GM12874 (cell line): Measurements from ENCODE around the gene LHFPL6.

Source experiments
- TF ChIP-seq, protein P1 (sequence below): IDR thresholded peaks from 2 replicates; pipeline ENCODE4 v1.5.1; 2011; ENCODE audit warnings: low read depth, mild to moderate bottlenecking, control low read depth, low read length, moderate library complexity; ENCODE audit not compliant: insufficient read depth

Gene LHFPL6

DNA sequence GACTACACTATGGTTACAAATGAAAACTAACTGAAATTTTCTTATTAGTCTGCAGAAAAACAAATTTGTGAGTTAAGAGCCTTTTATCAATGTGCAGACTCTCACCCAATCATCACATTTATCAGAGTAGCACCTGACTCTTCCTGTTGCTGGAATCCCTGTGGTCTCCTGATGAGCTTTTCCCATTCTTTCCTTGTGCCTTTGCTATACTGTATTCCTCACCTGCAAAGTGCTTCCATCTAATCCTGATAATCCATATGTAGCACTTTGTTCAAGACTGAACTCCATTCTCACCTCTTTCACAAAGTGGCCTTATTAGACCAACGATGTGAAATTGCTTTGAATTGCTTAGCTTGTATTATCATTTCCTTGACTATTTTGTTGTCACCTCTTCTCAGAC is 225.3 kb downstream of the LHFPL6 start:
- TF ChIP-seq, protein P1, sequence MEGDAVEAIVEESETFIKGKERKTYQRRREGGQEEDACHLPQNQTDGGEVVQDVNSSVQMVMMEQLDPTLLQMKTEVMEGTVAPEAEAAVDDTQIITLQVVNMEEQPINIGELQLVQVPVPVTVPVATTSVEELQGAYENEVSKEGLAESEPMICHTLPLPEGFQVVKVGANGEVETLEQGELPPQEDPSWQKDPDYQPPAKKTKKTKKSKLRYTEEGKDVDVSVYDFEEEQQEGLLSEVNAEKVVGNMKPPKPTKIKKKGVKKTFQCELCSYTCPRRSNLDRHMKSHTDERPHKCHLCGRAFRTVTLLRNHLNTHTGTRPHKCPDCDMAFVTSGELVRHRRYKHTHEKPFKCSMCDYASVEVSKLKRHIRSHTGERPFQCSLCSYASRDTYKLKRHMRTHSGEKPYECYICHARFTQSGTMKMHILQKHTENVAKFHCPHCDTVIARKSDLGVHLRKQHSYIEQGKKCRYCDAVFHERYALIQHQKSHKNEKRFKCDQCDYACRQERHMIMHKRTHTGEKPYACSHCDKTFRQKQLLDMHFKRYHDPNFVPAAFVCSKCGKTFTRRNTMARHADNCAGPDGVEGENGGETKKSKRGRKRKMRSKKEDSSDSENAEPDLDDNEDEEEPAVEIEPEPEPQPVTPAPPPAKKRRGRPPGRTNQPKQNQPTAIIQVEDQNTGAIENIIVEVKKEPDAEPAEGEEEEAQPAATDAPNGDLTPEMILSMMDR = no peak

DNA sequence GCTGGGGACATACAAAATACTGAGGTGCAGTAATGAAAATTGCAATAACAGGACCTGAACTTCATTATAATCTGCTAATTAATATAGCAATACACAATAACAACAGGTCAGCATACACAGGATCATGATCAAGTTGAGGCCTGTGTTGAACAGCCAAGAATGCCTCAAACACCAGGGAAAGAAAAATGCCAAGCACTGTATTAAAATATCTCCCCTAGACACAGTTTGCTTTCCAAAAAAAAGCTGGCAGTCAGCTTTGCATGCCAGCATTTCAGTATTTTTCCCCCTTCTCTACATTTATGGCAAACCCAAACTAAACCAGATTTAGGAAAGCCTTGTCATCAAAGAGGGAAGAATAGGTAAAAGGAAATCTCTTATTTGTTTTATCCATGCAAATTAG is 226.9 kb downstream of the LHFPL6 start:
- TF ChIP-seq, protein P1 = no peak

DNA sequence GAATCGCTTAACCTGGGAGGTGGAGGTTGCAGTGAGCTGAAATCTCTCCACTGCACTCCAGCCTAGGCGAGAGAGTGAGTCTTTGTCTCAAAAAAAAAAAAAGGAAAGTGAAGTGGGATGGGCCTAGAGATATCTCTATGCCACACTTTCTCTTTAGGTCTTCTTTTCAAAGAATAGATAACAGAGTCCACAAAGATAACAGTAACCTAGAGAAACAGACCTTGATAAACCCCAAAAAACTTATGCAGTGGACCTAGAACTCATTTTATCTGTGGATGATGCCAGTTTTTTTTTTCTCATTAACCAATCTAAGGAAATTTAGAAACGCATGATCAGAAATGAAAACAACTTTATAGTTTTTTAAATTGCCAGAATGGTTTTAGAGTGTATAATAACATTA is 227.4 kb downstream of the LHFPL6 start:
- TF ChIP-seq, protein P1 = no peak

DNA sequence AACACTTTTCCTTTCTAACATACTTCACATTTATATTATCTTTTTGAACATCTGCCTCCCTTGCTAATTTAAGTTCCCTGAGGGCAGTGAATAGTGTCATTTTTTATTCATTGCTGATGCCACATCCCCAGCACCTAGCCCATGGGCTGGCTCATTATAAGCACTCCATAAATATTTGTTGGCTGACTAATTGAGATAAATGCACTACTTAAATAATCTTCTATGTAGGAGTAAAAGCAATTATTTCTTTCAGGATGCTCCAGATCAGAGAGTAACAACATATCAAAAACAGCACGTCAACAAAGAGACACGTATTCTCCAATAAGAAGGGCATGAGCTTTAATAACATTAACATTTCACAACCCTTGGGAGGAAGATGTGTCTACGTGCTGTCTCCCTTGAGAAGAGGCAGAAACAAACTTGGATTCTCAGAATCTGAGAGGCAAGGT is 228.2 kb downstream of the LHFPL6 start:
- TF ChIP-seq, protein P1 = no peak

DNA sequence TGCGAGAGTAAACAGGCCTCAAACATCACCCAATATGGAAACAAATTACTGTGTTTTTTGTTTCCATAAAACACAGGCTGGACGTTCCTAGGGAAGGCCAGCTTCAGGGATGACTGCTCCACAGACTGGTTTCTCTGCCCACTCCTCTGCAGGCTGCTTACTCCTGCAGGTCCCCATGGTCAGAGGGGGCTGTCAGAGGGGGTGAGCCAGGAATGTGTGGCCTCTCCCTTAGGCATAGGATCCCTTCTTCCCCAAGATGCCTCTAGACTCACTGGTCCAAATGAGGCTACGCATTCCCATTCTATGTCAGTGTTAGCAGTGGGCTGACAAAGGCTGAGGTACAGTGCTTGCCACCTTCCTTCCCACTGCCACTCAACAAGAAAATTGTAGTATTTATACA is 229.8 kb downstream of the LHFPL6 start:
- TF ChIP-seq, protein P1 = no peak

DNA sequence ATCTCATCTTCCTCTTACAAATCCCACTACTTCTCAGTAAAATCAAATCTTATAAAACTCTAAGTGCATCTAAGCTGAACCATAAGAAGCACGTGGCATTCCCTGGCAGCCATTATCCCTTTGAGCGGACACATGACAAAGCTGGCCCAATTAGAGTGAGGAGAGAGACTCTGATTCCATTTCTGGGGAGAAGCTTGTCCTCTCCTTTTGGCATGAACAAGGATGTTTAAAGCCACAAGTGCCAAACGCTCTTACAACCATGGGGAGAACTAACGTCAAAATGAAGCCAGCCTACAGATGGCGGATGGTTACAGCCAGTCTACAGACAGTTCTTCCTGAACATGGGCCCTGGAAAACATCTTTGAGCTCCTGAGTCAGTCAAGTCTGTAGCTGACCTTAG is 231.3 kb downstream of the LHFPL6 start:
- TF ChIP-seq, protein P1 = no peak

DNA sequence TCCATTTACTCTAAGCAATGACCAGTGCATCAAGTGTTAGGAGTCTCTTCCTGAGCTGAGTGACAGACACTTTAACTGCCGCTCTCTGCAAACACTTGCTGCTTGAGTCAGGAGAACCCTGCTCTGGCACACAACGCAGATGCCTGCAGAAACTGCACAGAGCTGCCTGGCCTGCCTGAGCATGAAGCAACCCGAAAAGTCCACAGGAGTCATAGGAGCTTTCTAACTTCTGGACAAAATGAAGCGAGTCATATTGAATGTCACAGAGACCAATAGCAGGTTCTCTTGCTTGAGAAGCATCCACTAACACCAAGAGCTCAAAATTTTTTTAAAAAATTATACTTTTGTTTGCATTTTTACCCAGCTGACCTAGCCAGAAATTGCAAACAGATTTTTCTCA is 232.4 kb downstream of the LHFPL6 start:
- TF ChIP-seq, protein P1 = no peak

DNA sequence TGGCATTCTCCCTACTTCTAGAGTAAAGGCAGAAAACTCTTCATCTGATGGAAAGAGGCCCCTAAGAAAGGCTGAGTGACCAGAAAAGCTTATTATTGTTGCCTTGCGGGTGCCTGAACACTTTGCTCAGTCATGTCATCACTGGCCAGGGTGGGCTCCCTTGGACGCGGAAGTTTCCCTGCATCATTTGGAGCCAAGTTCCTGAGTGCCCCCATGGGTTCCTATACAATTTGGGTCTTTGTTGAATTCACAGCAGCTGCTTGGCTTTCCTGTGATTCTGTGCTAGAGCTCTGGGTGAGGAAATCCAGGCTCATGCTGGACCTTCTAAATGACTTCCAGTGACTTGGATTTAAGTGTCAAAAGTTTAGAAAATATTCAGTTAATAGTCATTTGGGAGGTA is 232.9 kb downstream of the LHFPL6 start:
- TF ChIP-seq, protein P1 = no peak
